SKM-1 treated with dmso at 0.1 percent for 144 hours (cell line): ENCODE results near the gene RABEP2.

Experiments
- DNase-seq: peaks from one replicate; lab custom pipeline; 2025; ENCODE audit not compliant: unreplicated experiment; lab: John Stamatoyannopoulos, UW

Gene RABEP2

GRCh38 chr16:28859326-28859725 is 65.7 kb downstream of the RABEP2 start:
- DNase-seq: no peak

GRCh38 chr16:28858421-28858820 is 66.6 kb downstream of the RABEP2 start:
- no peak for DNase-seq
